Measurements from ENCODE around the gene CLMN. TPM values are rescaled to one million over a fixed set of nuclear protein-coding genes. Genes with fewer than 3 reads are reported as not detected.

Gene CLMN
- total and polyA plus RNA-seq, 2 of the 8 experiments (the other 6 are each of a cell fraction or from before 2014, with no cell fraction given): 1.6 to 8.2 TPM

DNA sequence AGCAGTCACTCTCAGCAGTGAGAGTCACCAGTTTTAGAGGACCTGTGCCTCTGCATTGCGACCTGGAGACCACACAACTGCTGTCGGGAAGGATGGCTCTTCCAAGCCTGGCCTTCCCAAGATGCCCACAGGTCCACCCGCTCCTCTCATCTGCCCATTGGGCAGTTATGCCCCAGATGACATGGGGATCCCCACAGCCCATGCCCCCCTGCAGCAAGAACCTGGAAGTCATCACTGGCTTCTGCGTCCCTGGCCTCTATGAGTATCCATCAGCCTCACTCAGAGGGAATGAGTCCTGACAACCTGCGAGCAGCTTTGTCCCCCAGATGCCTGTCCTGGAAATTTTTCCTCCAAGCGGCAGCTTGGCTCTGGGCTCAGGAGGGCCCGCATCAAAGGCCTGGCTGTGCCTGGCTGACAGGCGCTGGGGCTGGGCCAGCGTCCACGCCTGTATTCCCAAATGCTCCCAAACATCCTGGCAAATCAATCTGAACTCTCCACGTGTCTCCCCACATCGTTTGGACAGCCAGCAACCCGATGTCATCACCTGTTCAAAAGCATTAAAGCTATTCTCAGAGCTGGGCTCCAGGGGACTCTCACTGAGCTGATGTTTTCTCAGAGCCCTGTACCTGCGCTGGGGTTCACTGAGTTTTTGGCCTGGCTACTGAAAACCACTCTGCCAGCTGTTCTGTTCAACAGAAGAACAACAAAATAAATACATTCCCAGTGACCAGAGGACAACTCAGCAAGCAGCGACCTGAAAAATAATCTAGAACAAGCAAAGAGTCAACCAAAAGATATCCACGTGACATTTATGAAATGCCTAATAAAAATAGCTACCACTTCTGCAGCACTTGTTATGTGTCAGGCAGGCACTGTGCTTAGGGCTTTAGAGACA lies 57.8 kb downstream of the CLMN start:
- peaks cover 10% of the 10 kb centered on the region; the same call in 1 of the 2 replicates for H3K23me2 ChIP-seq (ENCODE audit: low read depth, low read length)
- no peak overlapping the region for H3K9ac ChIP-seq (replicated peaks in 1 of 4; ENCODE audit: extremely low read depth in 1 of 4, low read depth in 3 of 4, low read length in 3 of 4)
- no peaks in the 10 kb centered on the region for H3K79me1 ChIP-seq (ENCODE audit: low read depth, low read length)
- H4K91ac ChIP-seq (replicated peaks; ENCODE audit: insufficient read length, low read length): no peak overlapping the region
- H3K79me2 ChIP-seq (ENCODE audit: control insufficient read depth in 1 of 2, insufficient read depth in 2 of 2, low read length in 2 of 2): no peaks in the 10 kb centered on the region
- H4K5ac ChIP-seq (ENCODE audit: insufficient read length, low read depth, low read length): no peak overlapping the region
- H3K27me3 ChIP-seq (replicated peaks in 1 of 4; ENCODE audit: control insufficient read depth in 3 of 4, extremely low read depth in 1 of 4, insufficient read depth in 3 of 4, low read length in 3 of 4): no peaks in the 10 kb centered on the region
- no peak overlapping the region for H3K18ac ChIP-seq (ENCODE audit: extremely low read depth, low read length)
- no peaks in the 10 kb centered on the region; a peak in 1 of 8 replicates for H3K36me3 ChIP-seq (ENCODE audit: control insufficient read depth in 2 of 4, insufficient read depth in 4 of 4, low read length in 3 of 4)
- H2AK5ac ChIP-seq (ENCODE audit: low read depth, low read length): no peak overlapping the region
- CTCF ChIA-PET (ENCODE audit: partially characterized antibody): interaction anchor here (1.2 to 1.7 kb wide), 2 partner anchors 10 to 86 kb away, joined by 4 to 7 read pairs; no protein-coding TSS in a partner anchor
- H2BK20ac ChIP-seq (ENCODE audit: low read length): no peak overlapping the region
- WGBS, 2 experiments (ENCODE audit: extremely low coverage in 1 of 2, insufficient coverage in 1 of 2, insufficient read length in 1 of 2, insufficient replicate concordance in 2 of 2, low coverage in 1 of 2, low lambda C conversion rate in 2 of 2, missing lambda C conversion rate in 1 of 2): 88% methylated on average over 16 of the region's 16 CpGs; no CpG with 5 or more reads in 1 of the 2 experiments
- no peak overlapping the region for H3K4me2 ChIP-seq (ENCODE audit: insufficient read depth in 1 of 2, low read depth in 2 of 2, low read length in 2 of 2)
- POLR2A ChIA-PET (ENCODE audit: partially characterized antibody): interaction anchor here (0.5 kb wide), 1 partner anchor 560 kb away, joined by 3 read pairs; no protein-coding TSS in a partner anchor
- no peak overlapping the region for H4K8ac ChIP-seq (ENCODE audit: extremely low read depth, insufficient read depth, low read length)
- no peak overlapping the region for H3K27ac ChIP-seq (ENCODE audit: low read depth, low read length)
- no peak overlapping the region for H3K14ac ChIP-seq (ENCODE audit: insufficient read length)
- no peak overlapping the region for H2AFZ ChIP-seq (ENCODE audit: low read length)
- FAIRE-seq (no peak), DNase-seq (ENCODE audit: low read depth in 1 of 2, low spot score in 2 of 2) (no peak)
- no peak overlapping the region for H3K56ac ChIP-seq (replicated peaks; ENCODE audit: insufficient read length, low read depth, low read length)
- H3K4ac ChIP-seq (replicated peaks; ENCODE audit: insufficient read length, low read depth, low read length): no peak overlapping the region
- peaks cover 0 to 10% (median 7%) of the 10 kb centered on the region in 4 experiments; a peak in 6 of 7 replicates for H3K4me1 ChIP-seq (replicated peaks in 1 of 4; ENCODE audit: control insufficient read depth in 3 of 4, insufficient read depth in 4 of 4, low read length in 3 of 4)
- H3K9me3 ChIP-seq (ENCODE audit: insufficient read depth in 2 of 2, low read depth in 1 of 2, low read length in 1 of 2): no peaks in the 10 kb centered on the region
- H2BK5ac ChIP-seq (ENCODE audit: low read depth, low read length): no peak overlapping the region
- H4K20me1 ChIP-seq (replicated peaks in 1 of 2; ENCODE audit: control insufficient read depth in 1 of 2, insufficient read depth in 2 of 2, low read length in 2 of 2): peaks cover 0 to 8% of the 10 kb centered on the region in 2 experiments
- no peak overlapping the region for H2BK12ac ChIP-seq (ENCODE audit: low read depth, low read length)
- no peak overlapping the region for H3K23ac ChIP-seq (ENCODE audit: insufficient read length)
- no peak overlapping the region for H2BK15ac ChIP-seq (ENCODE audit: low read length)
- no peak overlapping the region for H2BK120ac ChIP-seq (replicated peaks; ENCODE audit: low read depth, low read length)
- H3K4me3 ChIP-seq (ENCODE audit: extremely low read depth in 1 of 4, insufficient read depth in 2 of 4, low read depth in 3 of 4, low read length in 4 of 4): no peak overlapping the region
- TF ChIP-seq JUND (IDR thresholded peaks at IDR 0.05; ENCODE audit: low read length) (no peak), SIX5 (IDR thresholded peaks at IDR 0.05; ENCODE audit: low read depth, low read length) (no peak), BCL11A (IDR thresholded peaks at IDR 0.05; ENCODE audit: low read depth in 2 of 2, low read length in 2 of 2) (no peak), RAD21 (IDR thresholded peaks at IDR 0.05 in 1 of 2, conservative IDR thresholded peaks at IDR 0.05 in 1 of 2; ENCODE audit: low read depth in 2 of 2, low read length in 2 of 2) (no peak), TAF7 (optimal IDR thresholded peaks at IDR 0.05; ENCODE audit: borderline replicate concordance, low read depth, low read length) (no peak), CTBP2 (IDR thresholded peaks at IDR 0.05; ENCODE audit: borderline replicate concordance, insufficient read depth, insufficient read length, low read length) (no peak), HDAC2 (IDR thresholded peaks at IDR 0.05; ENCODE audit: borderline replicate concordance in 1 of 2, low read depth in 2 of 2, low read length in 2 of 2) (no peak), MAFK (IDR thresholded peaks at IDR 0.05; ENCODE audit: low read depth, low read length) (no peak)

All from H1 (cell line).